Vagina (tissue), 2 donors: Measurements from ENCODE around the gene BBIP1. TPM values are rescaled to one million over a fixed set of nuclear protein-coding genes. Genes with fewer than 3 reads are reported as not detected.

ENCODE experiments used
- DNase-seq, 2 donors: peaks; one replicate each; pipeline ENCODE4 v3.0.0-alpha.2; 2017; ENCODE audit errors: extremely low spot score in 2 of 2
- H3K27ac ChIP-seq: fragments of 200-600 bp; sonication (generic); one replicate; pipeline ENCODE4 v1.5.1; 2019
- H3K27me3 ChIP-seq: fragments of 200-600 bp; sonication (generic); one replicate; pipeline ENCODE4 v1.5.1; 2019
- H3K36me3 ChIP-seq, 2 donors: fragments of 200-600 bp; sonication (generic); one replicate each; pipeline ENCODE4 v1.5.1; 2017 to 2019
- H3K4me1 ChIP-seq: fragments of 200-600 bp; sonication (generic); one replicate; pipeline ENCODE4 v1.5.1; 2019
- H3K4me3 ChIP-seq, 2 donors: fragments of 200-600 bp; sonication (generic); 1 replicate in 1 of 2; 2 replicates in 1 of 2; pipeline ENCODE4 v1.5.1; 2016 to 2019
- H3K9me3 ChIP-seq: fragments of 200-600 bp; sonication (generic); one replicate; pipeline ENCODE4 v1.5.1; 2019
- POLR2A ChIP-seq, 2 donors: fragments of 450-650 bp; IDR thresholded peaks; one replicate each; pipeline ENCODE4 v1.6.1; 2017; ENCODE audit warnings: antibody characterized with exemption in 2 of 2, mild to moderate bottlenecking in 2 of 2, moderate library complexity in 2 of 2
- POLR2AphosphoS5 ChIP-seq, 2 donors: sonication (generic); formaldehyde crosslinking; IDR thresholded peaks; one replicate each; pipeline ENCODE4 v1.9.0; 2017; ENCODE audit warnings: antibody characterized with exemption in 2 of 2, mild to moderate bottlenecking in 2 of 2, low read depth in 1 of 2; ENCODE audit not compliant: insufficient read depth in 1 of 2
- intact Hi-C: fragments of 100-400 bp; cut with DNase I; formaldehyde crosslinking; loops from one replicate; pipeline ENCODE4 v1.15.1; 2023
- total RNA-seq: library from RNA; depleted of rRNA; stranded (reverse); fragments of >200 nt; gene quantifications from one replicate; pipeline ENCODE4 v1.2.3, GENCODE V29; 2016
- TF ChIP-seq, protein P1 (sequence below), 3 experiments: fragments of 450-650 bp in 2 of 3; fragments of 200-600 bp in 1 of 3; sonication (generic) in 1 of 3; IDR thresholded peaks; one replicate each; pipeline ENCODE4 v1.5.1; 2017 to 2019; ENCODE audit warnings: antibody characterized with exemption in 3 of 3, mild to moderate bottlenecking in 2 of 3, moderate library complexity in 2 of 3

Gene BBIP1
- total RNA-seq, 1 donor from 2014 or later, result 15.2 TPM

GRCh38 chr10:110923856-110924493, 5.0 kb upstream of the BBIP1 start:
- peaks cover 51% of the 10 kb centered on the region for H3K4me1 ChIP-seq
- no peak overlapping the region for H3K27ac ChIP-seq
- intact Hi-C loops, result no loop called here
- DNase-seq, result no peak
- no peaks in the 10 kb centered on the region for H3K27me3 ChIP-seq
- TF ChIP-seq, protein P1, sequence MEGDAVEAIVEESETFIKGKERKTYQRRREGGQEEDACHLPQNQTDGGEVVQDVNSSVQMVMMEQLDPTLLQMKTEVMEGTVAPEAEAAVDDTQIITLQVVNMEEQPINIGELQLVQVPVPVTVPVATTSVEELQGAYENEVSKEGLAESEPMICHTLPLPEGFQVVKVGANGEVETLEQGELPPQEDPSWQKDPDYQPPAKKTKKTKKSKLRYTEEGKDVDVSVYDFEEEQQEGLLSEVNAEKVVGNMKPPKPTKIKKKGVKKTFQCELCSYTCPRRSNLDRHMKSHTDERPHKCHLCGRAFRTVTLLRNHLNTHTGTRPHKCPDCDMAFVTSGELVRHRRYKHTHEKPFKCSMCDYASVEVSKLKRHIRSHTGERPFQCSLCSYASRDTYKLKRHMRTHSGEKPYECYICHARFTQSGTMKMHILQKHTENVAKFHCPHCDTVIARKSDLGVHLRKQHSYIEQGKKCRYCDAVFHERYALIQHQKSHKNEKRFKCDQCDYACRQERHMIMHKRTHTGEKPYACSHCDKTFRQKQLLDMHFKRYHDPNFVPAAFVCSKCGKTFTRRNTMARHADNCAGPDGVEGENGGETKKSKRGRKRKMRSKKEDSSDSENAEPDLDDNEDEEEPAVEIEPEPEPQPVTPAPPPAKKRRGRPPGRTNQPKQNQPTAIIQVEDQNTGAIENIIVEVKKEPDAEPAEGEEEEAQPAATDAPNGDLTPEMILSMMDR (IDR thresholded peaks at IDR 0.05), result no peak
- TF ChIP-seq POLR2AphosphoS5 (IDR thresholded peaks at IDR 0.05; ENCODE audit: insufficient read depth in 1 of 2, low read depth in 1 of 2), result no peak
- no peak for TF ChIP-seq POLR2A (IDR thresholded peaks at IDR 0.05)
- H3K4me3 ChIP-seq, result no peak overlapping the region
- no peaks in the 10 kb centered on the region for H3K36me3 ChIP-seq
- H3K9me3 ChIP-seq, result no peaks in the 10 kb centered on the region

DNA sequence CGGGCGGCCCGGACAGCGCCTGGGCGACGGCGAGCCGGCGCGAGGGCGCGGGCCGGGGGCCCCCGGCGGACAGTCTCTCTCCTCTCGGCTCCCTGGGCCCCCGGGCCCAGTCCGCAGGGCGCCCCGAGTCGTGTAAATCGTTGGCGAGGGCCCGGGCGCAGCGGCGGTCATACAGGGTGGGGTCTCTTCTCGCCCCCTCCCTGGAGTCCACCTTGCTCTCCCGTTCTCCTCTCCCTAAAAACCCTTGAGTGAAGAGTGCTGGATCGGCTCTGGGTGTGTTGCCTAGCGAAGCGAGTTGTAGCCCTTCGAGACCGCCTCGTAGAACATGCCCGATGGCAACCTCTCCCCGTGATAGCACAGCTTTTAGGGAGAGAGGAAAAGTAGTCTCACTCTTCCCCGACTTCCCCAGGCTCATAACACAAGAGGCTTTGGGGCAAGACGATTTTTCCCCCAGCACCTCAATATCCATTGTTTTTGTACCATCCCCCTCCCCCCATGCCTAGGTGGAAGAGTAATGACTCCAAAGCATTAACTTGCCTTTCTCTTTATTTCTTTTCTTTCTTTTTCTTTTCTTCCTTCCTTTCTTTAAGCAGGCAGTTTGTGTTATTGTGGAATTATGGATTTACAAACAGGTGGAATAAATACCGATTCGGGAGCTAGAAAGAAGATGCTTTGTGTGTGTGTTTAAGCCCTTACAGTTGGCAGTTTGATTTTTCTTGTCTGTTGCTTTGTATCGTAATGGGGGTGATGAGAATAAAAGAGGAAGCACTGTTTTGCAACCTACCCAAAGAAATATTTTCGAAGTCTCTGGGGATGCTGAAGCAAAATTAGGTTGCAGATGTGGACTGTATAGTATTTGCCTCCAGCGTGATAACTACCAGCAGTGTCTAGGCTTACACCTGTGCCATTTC, 1.2 kb upstream of the BBIP1 start:
- intact Hi-C loops, result no loop called here
- H3K4me1 ChIP-seq, result peaks cover 59% of the 10 kb centered on the region

GRCh38 chr10:110919349-110919931, 460 bp upstream of the BBIP1 start, which contains the start of gene SHOC2:
TSS of gene SHOC2 (plus strand) at chr10:110919604. CDS start at chr10:110964359, 44,755 bp downstream.
- intact Hi-C loops, result no loop called here
- TF ChIP-seq POLR2A (IDR thresholded peaks at IDR 0.05) (peak in 1 of 2 donors; percentile 82), POLR2AphosphoS5 (IDR thresholded peaks at IDR 0.05; ENCODE audit: insufficient read depth in 1 of 2, low read depth in 1 of 2) (peak in 1 of 2 donors; percentile 26)
- TF ChIP-seq, protein P1 (IDR thresholded peaks at IDR 0.05), result no peak
- no peaks in the 10 kb centered on the region for H3K36me3 ChIP-seq
- peak within 1 kb of the TSS; percentile 75 to 83 for H3K4me3 ChIP-seq
- peaks cover 59% of the 10 kb centered on the region for H3K4me1 ChIP-seq
- H3K27ac ChIP-seq, result peak within 1 kb of the TSS; percentile 98
- no peaks in the 10 kb centered on the region for H3K9me3 ChIP-seq
- peak in 1 of 2 donors; percentile 98 for DNase-seq
- no peaks in the 10 kb centered on the region for H3K27me3 ChIP-seq

More for the DNA sequence above, 1.2 kb upstream of the BBIP1 start:
- peak overlapping the region; percentile 75 to 83 for H3K4me3 ChIP-seq
- peak overlapping the region; percentile 98 for H3K27ac ChIP-seq
- no peak for TF ChIP-seq POLR2A (IDR thresholded peaks at IDR 0.05)
- TF ChIP-seq POLR2AphosphoS5 (IDR thresholded peaks at IDR 0.05; ENCODE audit: insufficient read depth in 1 of 2, low read depth in 1 of 2), result peak in 1 of 2 donors; percentile 10
- H3K27me3 ChIP-seq, result no peaks in the 10 kb centered on the region
- peak in 1 of 2 donors; percentile 89 for DNase-seq
- no peaks in the 10 kb centered on the region for H3K36me3 ChIP-seq
- no peaks in the 10 kb centered on the region for H3K9me3 ChIP-seq

DNA sequence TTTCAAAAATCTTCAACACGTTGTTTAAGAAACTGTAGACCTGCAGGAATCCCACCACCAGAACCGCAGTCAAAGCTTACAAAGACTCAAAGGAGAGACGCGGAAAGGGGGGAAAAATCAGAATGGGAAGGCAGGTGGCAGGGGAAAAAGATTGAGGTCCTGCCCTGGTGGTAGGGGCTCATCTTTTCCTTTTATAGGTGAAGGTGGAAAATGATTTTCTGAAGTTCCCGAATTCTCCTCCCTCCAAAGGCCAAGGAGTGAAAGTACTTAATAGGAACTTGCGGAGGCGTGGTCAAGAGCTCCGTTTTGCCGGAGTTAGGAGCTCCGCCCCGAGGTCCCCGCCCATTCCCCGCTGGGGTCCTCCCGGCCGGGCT, 724 bp downstream of the BBIP1 start:
- TF ChIP-seq, protein P1 (IDR thresholded peaks at IDR 0.05), result no peak
- no peak for TF ChIP-seq POLR2A (IDR thresholded peaks at IDR 0.05)
- TF ChIP-seq POLR2AphosphoS5 (IDR thresholded peaks at IDR 0.05; ENCODE audit: insufficient read depth in 1 of 2, low read depth in 1 of 2), result no peak
- Histone ChIP-seq H3K27me3 (no peaks in the 10 kb centered on the region), H3K9me3 (no peaks in the 10 kb centered on the region), H3K4me3 (peak overlapping the region; percentile 69 to 83), H3K4me1 (peaks cover 48% of the 10 kb centered on the region), H3K27ac (peak overlapping the region; percentile 98), H3K36me3 (no peaks in the 10 kb centered on the region)
- DNase-seq, result peak; percentile 97
- intact Hi-C loops, result no loop called here
